Measurements from ENCODE around the gene TLE1. TPM values are rescaled to one million over a fixed set of nuclear protein-coding genes. Genes with fewer than 3 reads are reported as not detected.

TLE1 gene
- total RNA-seq, 2 experiments from 2014 or later: 0.07 to 0.23 TPM

DNA sequence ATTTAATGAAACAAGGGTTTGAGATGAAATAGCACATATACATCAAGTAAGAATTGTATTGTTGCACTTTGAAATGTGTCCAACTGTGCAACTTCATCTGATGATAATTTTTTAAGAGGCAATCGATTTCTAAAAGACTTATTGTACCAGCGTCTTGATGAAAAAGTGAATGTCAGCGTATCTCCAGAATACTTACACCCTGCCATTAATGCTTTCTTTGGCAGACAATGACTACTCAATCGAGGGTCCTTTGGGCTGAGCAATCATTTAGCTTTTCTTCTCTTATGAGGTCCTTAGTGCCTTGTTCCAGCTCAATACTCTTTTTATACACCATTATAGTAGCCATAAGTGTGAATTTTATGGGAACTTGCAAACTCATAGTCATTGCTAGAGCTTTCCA is 4.7 kb downstream of the TLE1 start:
- POLR2A ChIA-PET: no interaction called here
- H3K4me3 Mint-ChIP-seq: no peak overlapping the region
- intact Hi-C loops (cut with DNase I, micrococcal nuclease): loop anchor here (5.0 to 10.0 kb wide), 2 partner anchors 162 to 760 kb away; no protein-coding TSS in a partner anchor
- H3K4me1 Mint-ChIP-seq: peaks cover 11% of the 10 kb centered on the region
- CTCF ChIA-PET: no interaction called here
- H3K36me3 Mint-ChIP-seq (ENCODE audit: low read depth): no peaks in the 10 kb centered on the region
- DNase-seq (no peak), ATAC-seq (no peak)
- peaks cover 31% of the 10 kb centered on the region for H3K27me3 Mint-ChIP-seq
- H3K27ac Mint-ChIP-seq: no peak overlapping the region
- no peaks in the 10 kb centered on the region for H3K9me3 Mint-ChIP-seq (ENCODE audit: low read depth)

DNA sequence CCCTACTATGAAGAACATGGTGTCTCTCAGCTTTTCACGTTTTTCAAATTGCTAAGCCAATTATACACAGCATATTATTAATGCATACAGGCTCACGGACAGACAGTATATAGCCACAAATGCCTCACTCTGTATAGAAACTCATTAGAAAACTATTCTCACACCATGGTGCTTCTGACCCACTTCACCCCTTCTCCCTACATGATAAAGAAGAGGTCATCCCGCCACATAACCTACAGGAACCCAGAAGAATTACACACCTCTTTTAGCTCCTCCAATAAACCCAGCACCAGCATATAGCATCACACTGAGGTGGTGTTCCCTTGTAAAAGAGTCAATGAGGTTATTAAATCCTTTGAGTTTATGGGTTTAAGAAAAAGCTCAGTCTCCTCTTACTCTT is 5.6 kb downstream of the TLE1 start:
- DNase-seq (no peak), ATAC-seq (no peak)
- Mint-ChIP-seq H3K36me3 (ENCODE audit: low read depth) (no peaks in the 10 kb centered on the region), H3K27me3 (peaks cover 32% of the 10 kb centered on the region), H3K9me3 (ENCODE audit: low read depth) (no peaks in the 10 kb centered on the region), H3K4me1 (peaks cover 9% of the 10 kb centered on the region), H3K27ac (no peak overlapping the region), H3K4me3 (no peak overlapping the region)
- ChIA-PET CTCF (interaction anchor here (0.5 kb wide), 1 partner anchor 66 kb away, joined by 3 read pairs; no protein-coding TSS in a partner anchor), POLR2A (no interaction called here)
- intact Hi-C loops (cut with DNase I, micrococcal nuclease): loop anchor here in 1 of 2 experiments (10.0 kb wide), 1 partner anchor 761 kb away; no protein-coding TSS in a partner anchor

DNA sequence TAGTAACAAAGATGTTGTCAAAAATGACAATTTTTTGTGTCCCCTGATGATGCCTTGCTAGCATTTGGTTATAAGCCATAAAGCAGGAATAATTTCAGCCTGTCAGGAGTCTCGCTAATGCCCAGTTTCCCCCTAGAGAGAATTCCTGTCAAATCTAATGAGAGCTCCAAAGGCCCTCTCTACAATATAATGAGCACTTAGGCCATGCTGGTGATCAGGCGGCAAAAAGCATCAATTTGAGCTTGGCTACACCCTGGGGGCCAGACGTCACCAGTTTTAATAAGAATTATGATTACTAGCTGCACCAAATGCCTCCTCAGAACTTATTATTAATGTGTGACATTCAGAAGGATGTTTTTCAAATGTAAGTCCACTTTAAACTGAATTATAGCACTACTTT is 6.1 kb downstream of the TLE1 start:
- ATAC-seq (no peak), DNase-seq (no peak)
- peaks cover 9% of the 10 kb centered on the region for H3K4me1 Mint-ChIP-seq
- no peak overlapping the region for H3K4me3 Mint-ChIP-seq
- POLR2A ChIA-PET: interaction anchor here (0.5 kb wide), 1 partner anchor 113 kb away, joined by 3 read pairs; no protein-coding TSS in a partner anchor
- H3K9me3 Mint-ChIP-seq (ENCODE audit: low read depth): no peaks in the 10 kb centered on the region
- no peak overlapping the region for H3K27ac Mint-ChIP-seq
- CTCF ChIA-PET: interaction anchor here (0.6 kb wide), 2 partner anchors 29 to 1912 kb away, joined by 3 read pairs; no protein-coding TSS in a partner anchor
- intact Hi-C loops (cut with DNase I, micrococcal nuclease): loop anchor here in 1 of 2 experiments (10.0 kb wide), 1 partner anchor 762 kb away; no protein-coding TSS in a partner anchor
- no peaks in the 10 kb centered on the region for H3K36me3 Mint-ChIP-seq (ENCODE audit: low read depth)
- H3K27me3 Mint-ChIP-seq: peaks cover 32% of the 10 kb centered on the region

DNA sequence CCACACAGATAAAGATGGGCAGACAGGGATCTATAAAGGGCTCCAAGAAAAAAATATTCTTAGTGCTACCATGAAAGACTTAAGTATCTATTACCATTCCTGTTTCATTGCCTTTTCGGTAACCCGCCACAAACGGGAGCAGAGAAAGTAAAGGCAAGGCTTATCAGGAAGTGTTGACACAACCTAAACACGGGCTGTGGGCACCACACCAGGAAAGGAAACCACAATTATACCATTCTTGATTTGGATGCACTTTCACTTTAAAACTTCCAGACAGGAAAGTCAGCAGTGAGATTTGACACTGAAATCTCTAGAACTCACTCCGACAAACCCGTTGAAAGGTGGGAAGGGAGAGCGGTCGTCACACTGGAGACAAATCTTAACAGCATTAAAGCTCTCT is 6.5 kb downstream of the TLE1 start:
- Mint-ChIP-seq H3K27ac (no peak overlapping the region), H3K36me3 (ENCODE audit: low read depth) (no peaks in the 10 kb centered on the region), H3K27me3 (peaks cover 31% of the 10 kb centered on the region), H3K4me1 (peaks cover 9% of the 10 kb centered on the region), H3K4me3 (no peak overlapping the region), H3K9me3 (ENCODE audit: low read depth) (no peaks in the 10 kb centered on the region)
- ChIA-PET POLR2A (interaction anchor here (0.5 kb wide), 1 partner anchor 113 kb away, joined by 3 read pairs; no protein-coding TSS in a partner anchor), CTCF (interaction anchor here (0.6 kb wide), 2 partner anchors 30 to 1912 kb away, joined by 3 read pairs; no protein-coding TSS in a partner anchor)
- intact Hi-C loops (cut with DNase I, micrococcal nuclease): loop anchor here in 1 of 2 experiments (10.0 kb wide), 1 partner anchor 762 kb away; no protein-coding TSS in a partner anchor
- no peak for ATAC-seq
- DNase-seq: no peak

DNA sequence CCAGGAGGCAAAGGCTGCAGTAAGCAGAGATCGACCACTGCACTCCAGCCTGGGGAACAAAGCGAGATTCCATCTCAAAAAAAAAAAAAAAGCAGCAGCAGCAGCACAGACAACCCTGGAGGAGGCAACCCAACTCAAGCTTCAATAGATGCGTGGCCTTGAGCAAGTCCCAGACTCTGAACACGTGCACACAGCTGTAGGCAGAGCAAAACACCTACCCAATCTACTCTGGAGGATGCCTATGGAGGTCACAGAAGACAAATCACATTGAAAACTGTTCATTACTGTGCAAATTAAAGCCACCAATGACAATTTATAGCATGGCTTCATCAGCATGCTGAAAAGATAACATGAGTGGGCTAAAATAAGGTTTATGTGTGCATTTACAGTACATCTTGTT is 7.2 kb downstream of the TLE1 start:
- H3K4me3 Mint-ChIP-seq: no peak overlapping the region
- ChIA-PET CTCF (no interaction called here), POLR2A (no interaction called here)
- H3K27ac Mint-ChIP-seq: no peak overlapping the region
- H3K36me3 Mint-ChIP-seq (ENCODE audit: low read depth): no peaks in the 10 kb centered on the region
- H3K9me3 Mint-ChIP-seq (ENCODE audit: low read depth): no peaks in the 10 kb centered on the region
- peaks cover 25% of the 10 kb centered on the region for H3K27me3 Mint-ChIP-seq
- DNase-seq (no peak), ATAC-seq (no peak)
- intact Hi-C loops (cut with DNase I, micrococcal nuclease): loop anchor here in 1 of 2 experiments (10.0 kb wide), 1 partner anchor 763 kb away; no protein-coding TSS in a partner anchor
- peaks cover 9% of the 10 kb centered on the region for H3K4me1 Mint-ChIP-seq

DNA sequence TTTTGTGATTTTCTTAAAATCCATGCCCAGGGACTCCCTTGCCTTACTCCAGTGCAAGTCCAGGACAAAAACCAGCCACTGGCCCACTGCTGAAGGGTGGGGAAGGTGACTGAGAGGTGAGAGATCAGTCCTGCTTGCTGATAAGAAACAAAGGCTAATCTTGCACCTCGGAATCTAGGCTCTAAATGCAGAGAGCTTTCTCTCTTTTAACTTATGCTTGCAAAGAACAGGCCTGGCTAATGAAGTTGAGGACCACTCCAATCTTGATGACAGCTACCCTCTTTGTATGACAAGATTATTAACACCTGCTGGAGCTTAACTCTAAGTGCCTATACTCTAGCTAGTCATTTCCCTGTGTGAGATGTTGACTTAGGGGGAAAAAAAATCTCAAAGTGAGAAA is 8.8 kb downstream of the TLE1 start:
- Mint-ChIP-seq H3K4me3 (no peak overlapping the region), H3K36me3 (ENCODE audit: low read depth) (no peaks in the 10 kb centered on the region), H3K9me3 (ENCODE audit: low read depth) (no peaks in the 10 kb centered on the region), H3K27ac (no peak overlapping the region), H3K4me1 (peaks cover 7% of the 10 kb centered on the region), H3K27me3 (peaks cover 26% of the 10 kb centered on the region)
- CTCF ChIA-PET: no interaction called here
- intact Hi-C loops (cut with DNase I, micrococcal nuclease): loop anchor here in 1 of 2 experiments (10.0 kb wide), 1 partner anchor 764 kb away; no protein-coding TSS in a partner anchor
- no peak for ATAC-seq
- DNase-seq: no peak
- POLR2A ChIA-PET: no interaction called here

DNA sequence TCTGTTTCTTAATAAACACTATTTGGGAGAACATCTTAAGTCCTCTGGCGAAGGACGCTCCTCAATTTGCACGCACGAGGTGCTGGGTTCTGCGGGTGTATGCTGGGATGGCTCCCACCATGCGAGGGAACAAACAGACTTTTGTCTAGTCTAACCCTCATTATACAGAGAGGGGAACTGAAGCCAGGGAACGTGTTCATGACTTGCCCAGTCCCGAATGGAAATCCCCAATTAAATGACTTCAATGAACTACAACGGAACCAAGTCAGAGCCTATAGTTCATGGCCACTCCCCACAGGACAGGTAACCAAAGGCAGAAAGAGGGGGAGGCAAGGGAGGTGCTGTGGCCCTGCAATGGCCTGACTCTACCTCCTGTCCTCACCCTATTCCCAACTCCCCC is 9.3 kb downstream of the TLE1 start:
- no peak overlapping the region for H3K4me3 Mint-ChIP-seq
- POLR2A ChIA-PET: no interaction called here
- no peak for ATAC-seq

DNA sequence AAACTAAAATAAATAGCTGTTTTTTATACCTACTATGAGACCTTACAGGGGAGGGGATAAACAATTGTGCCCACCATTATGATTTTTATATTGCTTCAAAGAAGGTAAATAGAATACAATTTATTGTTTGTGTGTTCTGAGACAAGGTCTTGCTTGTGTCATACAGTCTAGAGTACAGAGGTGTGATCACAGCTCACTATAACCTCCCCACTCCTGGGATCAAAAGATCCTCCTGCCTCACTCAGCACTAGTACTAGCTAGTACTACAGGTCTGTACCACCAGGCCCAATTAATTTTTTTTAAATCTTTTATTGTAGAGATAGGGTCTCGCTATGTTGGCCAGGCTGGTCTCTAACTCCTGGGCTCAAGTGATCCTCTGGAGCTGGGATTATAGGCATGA is 11.3 kb downstream of the TLE1 start:
- DNase-seq: no peak
- H3K4me3 Mint-ChIP-seq: no peak overlapping the region
- no peak for ATAC-seq
- no peaks in the 10 kb centered on the region for H3K36me3 Mint-ChIP-seq (ENCODE audit: low read depth)
- CTCF ChIA-PET: no interaction called here
- intact Hi-C loops (cut with DNase I, micrococcal nuclease): no loop called here
- POLR2A ChIA-PET: no interaction called here
- H3K9me3 Mint-ChIP-seq (ENCODE audit: low read depth): no peaks in the 10 kb centered on the region
- H3K27ac Mint-ChIP-seq: no peak overlapping the region
- H3K27me3 Mint-ChIP-seq: peaks cover 26% of the 10 kb centered on the region
- H3K4me1 Mint-ChIP-seq: peaks cover 7% of the 10 kb centered on the region

More for the DNA sequence above, 9.3 kb downstream of the TLE1 start:
- intact Hi-C loops (cut with DNase I, micrococcal nuclease): loop anchor here in 1 of 2 experiments (10.0 kb wide), 1 partner anchor 765 kb away; no protein-coding TSS in a partner anchor
- H3K9me3 Mint-ChIP-seq (ENCODE audit: low read depth): no peaks in the 10 kb centered on the region
- CTCF ChIA-PET: no interaction called here
- H3K36me3 Mint-ChIP-seq (ENCODE audit: low read depth): no peaks in the 10 kb centered on the region
- H3K27me3 Mint-ChIP-seq: peaks cover 26% of the 10 kb centered on the region
- H3K4me1 Mint-ChIP-seq: peaks cover 7% of the 10 kb centered on the region
- DNase-seq: no peak
- no peak overlapping the region for H3K27ac Mint-ChIP-seq

DNA sequence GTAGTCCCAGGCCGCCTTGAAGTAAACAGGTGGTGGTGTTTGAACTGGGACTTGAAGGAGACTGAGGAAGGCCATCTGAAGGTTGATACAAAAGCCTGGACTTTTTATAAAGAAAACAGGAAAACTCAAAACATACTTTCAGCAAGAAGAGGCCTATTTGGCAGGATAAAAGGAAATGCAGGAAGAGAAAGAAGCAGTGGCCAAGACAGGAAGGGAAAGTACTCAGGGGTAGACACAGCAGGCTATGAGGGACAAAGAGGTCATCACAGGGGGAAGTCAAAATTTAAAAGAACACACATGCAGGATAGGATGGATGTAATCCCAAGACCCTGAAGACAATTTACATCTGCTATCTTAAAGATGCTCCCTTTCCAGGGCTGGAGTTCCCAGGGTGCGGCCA is 13.0 kb downstream of the TLE1 start:
- CTCF ChIA-PET: no interaction called here
- intact Hi-C loops (cut with DNase I, micrococcal nuclease): no loop called here
- no peaks in the 10 kb centered on the region for H3K9me3 Mint-ChIP-seq (ENCODE audit: low read depth)
- no peaks in the 10 kb centered on the region for H3K4me1 Mint-ChIP-seq
- no peaks in the 10 kb centered on the region for H3K36me3 Mint-ChIP-seq (ENCODE audit: low read depth)
- ATAC-seq: no peak
- POLR2A ChIA-PET: no interaction called here
- DNase-seq: no peak
- H3K27me3 Mint-ChIP-seq: peaks cover 15% of the 10 kb centered on the region
- H3K4me3 Mint-ChIP-seq: no peak overlapping the region
- H3K27ac Mint-ChIP-seq: no peak overlapping the region

DNA sequence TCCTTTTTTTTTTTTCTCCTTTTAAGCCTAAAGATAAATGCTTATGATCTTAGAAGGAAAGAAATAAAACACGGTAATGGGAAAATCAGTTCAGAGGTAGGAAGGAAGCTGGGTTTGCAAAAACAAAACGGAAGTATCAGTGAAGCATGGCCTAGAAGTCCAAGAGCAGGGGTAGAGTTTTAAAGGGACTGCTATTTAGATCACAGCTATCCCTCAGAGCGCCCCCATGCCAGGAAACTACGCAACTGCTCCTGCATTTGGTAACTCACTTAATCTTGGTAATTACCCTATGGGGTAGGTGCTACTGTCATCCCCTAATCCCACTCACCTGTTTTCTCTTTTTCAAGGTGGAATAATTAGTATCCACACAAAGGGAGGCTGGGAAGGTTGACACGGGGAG is 16.0 kb downstream of the TLE1 start:
- Mint-ChIP-seq H3K36me3 (ENCODE audit: low read depth) (no peaks in the 10 kb centered on the region), H3K27me3 (peaks cover 2% of the 10 kb centered on the region), H3K9me3 (ENCODE audit: low read depth) (no peaks in the 10 kb centered on the region), H3K4me3 (no peak overlapping the region), H3K4me1 (no peaks in the 10 kb centered on the region), H3K27ac (no peak overlapping the region)
- ChIA-PET CTCF (interaction anchor here (0.8 kb wide), 1 partner anchor 23 kb away, joined by 3 read pairs; no protein-coding TSS in a partner anchor), POLR2A (no interaction called here)
- no peak for DNase-seq
- intact Hi-C loops (cut with DNase I, micrococcal nuclease): no loop called here
- ATAC-seq: no peak

DNA sequence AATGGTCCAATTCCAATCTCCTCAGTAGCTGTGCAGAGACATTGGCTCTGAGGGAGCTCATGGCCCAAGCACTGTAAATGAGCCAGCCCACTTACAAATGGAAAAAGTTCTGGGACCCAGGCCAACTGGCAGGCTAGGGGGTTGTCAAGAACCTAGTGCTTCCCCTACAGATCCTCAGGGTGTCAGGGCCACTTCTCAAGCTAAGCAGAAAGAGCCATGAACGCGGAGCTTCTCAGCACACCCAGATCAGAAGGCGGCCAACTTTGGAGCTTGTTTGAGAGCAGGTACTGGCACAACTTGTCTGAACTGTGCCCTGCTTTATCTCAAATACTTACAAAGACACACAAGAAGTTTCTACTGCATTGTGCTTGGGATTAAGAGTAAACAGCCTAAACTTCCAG is 17.5 kb downstream of the TLE1 start:
- DNase-seq: no peak
- Mint-ChIP-seq H3K27ac (no peak overlapping the region), H3K27me3 (peaks cover 2% of the 10 kb centered on the region), H3K4me1 (no peaks in the 10 kb centered on the region), H3K36me3 (ENCODE audit: low read depth) (no peaks in the 10 kb centered on the region), H3K4me3 (no peak overlapping the region), H3K9me3 (ENCODE audit: low read depth) (no peaks in the 10 kb centered on the region)
- POLR2A ChIA-PET: no interaction called here
- no peak for ATAC-seq
- CTCF ChIA-PET: no interaction called here
- intact Hi-C loops (cut with DNase I, micrococcal nuclease): no loop called here

DNA sequence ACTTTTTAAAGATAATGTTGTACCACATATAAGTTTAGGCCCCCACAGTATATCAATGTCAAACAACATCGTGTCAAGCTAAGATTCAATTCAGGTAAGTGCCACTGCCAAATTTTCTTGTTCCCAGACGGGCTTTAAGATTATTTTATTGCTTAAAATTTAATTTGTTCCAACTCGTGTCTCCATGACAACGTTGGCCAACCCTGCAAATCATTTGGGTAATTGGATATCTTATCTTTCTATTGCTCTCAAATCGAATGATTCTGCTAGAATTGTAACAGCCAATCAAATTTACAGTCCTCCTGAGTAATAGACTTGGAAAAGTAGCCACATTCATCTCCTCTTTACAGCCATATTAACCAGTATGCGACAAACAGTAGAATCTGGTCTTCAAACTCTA is 19.5 kb downstream of the TLE1 start:
- intact Hi-C loops (cut with DNase I, micrococcal nuclease): no loop called here
- CTCF ChIA-PET: no interaction called here

More for the DNA sequence above, 19.5 kb downstream of the TLE1 start:
- no peaks in the 10 kb centered on the region for H3K27me3 Mint-ChIP-seq
- ATAC-seq (no peak), DNase-seq (no peak)
- no peak overlapping the region for H3K27ac Mint-ChIP-seq
- no peaks in the 10 kb centered on the region for H3K9me3 Mint-ChIP-seq (ENCODE audit: low read depth)
- H3K4me3 Mint-ChIP-seq: no peak overlapping the region
- POLR2A ChIA-PET: no interaction called here
- H3K36me3 Mint-ChIP-seq (ENCODE audit: low read depth): no peaks in the 10 kb centered on the region
- H3K4me1 Mint-ChIP-seq: no peaks in the 10 kb centered on the region
